NCI-H1930 (cell line): Measurements from ENCODE around the gene SUPT3H.

ENCODE experiments used
- DNase-seq, 2 experiments: peaks; one replicate each; lab custom pipeline; 2025; lab: John Stamatoyannopoulos, UW

Gene SUPT3H

GRCh38 chr6:44795326-44795725, 582.4 kb downstream of the SUPT3H start:
- no peak for DNase-seq

GRCh38 chr6:44789806-44790205, 587.9 kb downstream of the SUPT3H start:
- no peak for DNase-seq

- DNase-seq, result no peak
These were observed 588.7 kb downstream of the SUPT3H start for GRCh38 chr6:44789061-44789460.

- no peak for DNase-seq
These were observed 589.2 kb downstream of the SUPT3H start for GRCh38 chr6:44788387-44788981.

- no peak for DNase-seq
These were observed 590.4 kb downstream of the SUPT3H start for GRCh38 chr6:44787254-44787834.

GRCh38 chr6:44785130-44785529, 592.6 kb downstream of the SUPT3H start:
- DNase-seq, result no peak

- DNase-seq, result no peak
These were observed 593.5 kb downstream of the SUPT3H start for GRCh38 chr6:44784195-44784594.

- no peak for DNase-seq
These were observed 594.8 kb downstream of the SUPT3H start for GRCh38 chr6:44782892-44783291.

- DNase-seq, result no peak
These were observed 595.7 kb downstream of the SUPT3H start for GRCh38 chr6:44781912-44782597.

- DNase-seq, result no peak
These were observed 597.6 kb downstream of the SUPT3H start for GRCh38 chr6:44780161-44780560.

- DNase-seq, result no peak
These were observed 598.5 kb downstream of the SUPT3H start for GRCh38 chr6:44779130-44779826.
